Loucy (cell line): ENCODE data around the gene TBX6.

Experiments used
- H2AFZ ChIP-seq: fragments of 200-600 bp; sonication (generic); 2 replicates; pipeline ENCODE4 v1.6.0; 2016; ENCODE audit warnings: antibody characterized with exemption, mild to moderate bottlenecking, low read length, moderate library complexity
- H3F3A ChIP-seq: fragments of 200-600 bp; 2 replicates; pipeline ENCODE4 v1.6.0; 2016; ENCODE audit warnings: antibody characterized with exemption, low read depth, mild to moderate bottlenecking
- H3K27me3 ChIP-seq: fragments of 200-600 bp; sonication (generic); 2 replicates; pipeline ENCODE4 v1.6.1; 2014; ENCODE audit warnings: low read length, mild to moderate bottlenecking; ENCODE audit not compliant: insufficient read depth, poor library complexity, severe bottlenecking
- H3K36me3 ChIP-seq: fragments of 200-600 bp; sonication (generic); 2 replicates; pipeline ENCODE4 v1.6.1; 2016; ENCODE audit warnings: low read length; ENCODE audit not compliant: insufficient read depth
- H3K4me1 ChIP-seq: fragments of 200-600 bp; sonication (generic); 2 replicates; pipeline ENCODE4 v1.5.1; 2014; ENCODE audit warnings: low read length, mild to moderate bottlenecking; ENCODE audit not compliant: insufficient read depth, poor library complexity, severe bottlenecking
- H3K4me2 ChIP-seq: fragments of 200-600 bp; sonication (generic); 2 replicates; pipeline ENCODE4 v1.6.0; 2014; ENCODE audit warnings: antibody characterized with exemption, low read length, low read depth, mild to moderate bottlenecking; ENCODE audit not compliant: poor library complexity, severe bottlenecking
- H3K4me3 ChIP-seq: fragments of 200-600 bp; sonication (generic); 2 replicates; pipeline ENCODE4 v1.5.1; 2014; ENCODE audit warnings: low read length, mild to moderate bottlenecking, mixed read lengths; ENCODE audit not compliant: poor library complexity, severe bottlenecking
- H3K79me2 ChIP-seq: fragments of 200-600 bp; sonication (generic); 2 replicates; pipeline ENCODE4 v1.6.1; 2014; ENCODE audit warnings: low read length; ENCODE audit not compliant: insufficient read depth
- H3K9ac ChIP-seq: fragments of 200-600 bp; sonication (generic); 2 replicates; pipeline ENCODE4 v1.6.0; 2014; ENCODE audit warnings: mild to moderate bottlenecking, low read depth, low read length, moderate library complexity; ENCODE audit not compliant: poor library complexity, severe bottlenecking
- H3K9me2 ChIP-seq: fragments of 200-600 bp; sonication (generic); replicated peaks from 2 replicates; pipeline ENCODE4 v1.6.1; 2016; ENCODE audit warnings: low read depth, low read length, mixed read lengths
- H3K9me3 ChIP-seq: fragments of 200-600 bp; sonication (generic); 2 replicates; pipeline ENCODE4 v1.6.1; 2014; ENCODE audit warnings: mild to moderate bottlenecking, antibody characterized with exemption, low read length, low read depth; ENCODE audit not compliant: insufficient read depth
- H4K20me1 ChIP-seq: fragments of 200-600 bp; sonication (generic); 2 replicates; pipeline ENCODE4 v1.6.0; 2014; ENCODE audit warnings: antibody characterized with exemption, low read length, mild to moderate bottlenecking; ENCODE audit not compliant: insufficient read depth, poor library complexity, severe bottlenecking
- EZH2phosphoT487 ChIP-seq: fragments of 200-600 bp; IDR thresholded peaks from 2 replicates; pipeline ENCODE4 v1.6.1; 2018; ENCODE audit warnings: antibody characterized with exemption, mild to moderate bottlenecking, moderate library complexity, borderline replicate concordance
- TF ChIP-seq, protein P1 (sequence below): fragments of 200-600 bp; sonication (generic); conservative IDR thresholded peaks from 2 replicates; pipeline ENCODE4 v1.5.1; 2014; ENCODE audit warnings: mild to moderate bottlenecking, antibody characterized with exemption, low read length

The TBX6 gene

DNA sequence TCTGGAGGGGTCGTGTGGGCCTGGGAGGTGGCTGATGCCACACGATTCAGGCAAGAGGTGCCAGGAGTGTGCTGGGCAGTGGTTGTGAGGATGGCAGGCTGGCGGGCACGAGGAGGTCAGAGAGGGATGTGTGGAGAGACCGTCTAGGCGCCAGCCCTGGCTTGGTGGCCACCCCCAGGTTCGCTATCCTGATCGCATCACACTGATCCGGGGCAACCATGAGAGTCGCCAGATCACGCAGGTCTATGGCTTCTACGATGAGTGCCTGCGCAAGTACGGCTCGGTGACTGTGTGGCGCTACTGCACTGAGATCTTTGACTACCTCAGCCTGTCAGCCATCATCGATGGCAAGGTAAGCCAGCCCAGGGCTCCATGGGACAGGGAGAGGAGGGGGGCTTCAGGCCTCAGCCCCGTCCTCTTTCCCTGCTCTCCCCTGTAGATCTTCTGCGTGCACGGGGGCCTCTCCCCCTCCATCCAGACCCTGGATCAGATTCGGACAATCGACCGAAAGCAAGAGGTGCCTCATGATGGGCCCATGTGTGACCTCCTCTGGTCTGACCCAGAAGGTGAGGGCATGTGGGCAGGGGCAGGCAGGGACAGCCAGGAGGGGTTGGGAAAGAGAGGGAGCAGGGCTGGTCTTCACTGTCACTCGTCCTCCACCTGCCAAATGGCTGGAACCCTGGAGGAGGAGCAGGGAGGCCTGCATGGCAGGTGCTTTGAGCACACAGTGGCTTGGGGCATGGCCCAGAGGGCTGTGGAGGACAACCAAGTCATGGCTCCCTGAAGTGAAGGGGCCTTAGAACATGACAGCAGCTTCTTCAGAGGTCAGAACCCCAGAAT, 8.3 kb downstream of the TBX6 start:
- H3K9me3 ChIP-seq, result no peaks in the 10 kb centered on the region
- H3K27me3 ChIP-seq, result no peaks in the 10 kb centered on the region
- TF ChIP-seq, protein P1, sequence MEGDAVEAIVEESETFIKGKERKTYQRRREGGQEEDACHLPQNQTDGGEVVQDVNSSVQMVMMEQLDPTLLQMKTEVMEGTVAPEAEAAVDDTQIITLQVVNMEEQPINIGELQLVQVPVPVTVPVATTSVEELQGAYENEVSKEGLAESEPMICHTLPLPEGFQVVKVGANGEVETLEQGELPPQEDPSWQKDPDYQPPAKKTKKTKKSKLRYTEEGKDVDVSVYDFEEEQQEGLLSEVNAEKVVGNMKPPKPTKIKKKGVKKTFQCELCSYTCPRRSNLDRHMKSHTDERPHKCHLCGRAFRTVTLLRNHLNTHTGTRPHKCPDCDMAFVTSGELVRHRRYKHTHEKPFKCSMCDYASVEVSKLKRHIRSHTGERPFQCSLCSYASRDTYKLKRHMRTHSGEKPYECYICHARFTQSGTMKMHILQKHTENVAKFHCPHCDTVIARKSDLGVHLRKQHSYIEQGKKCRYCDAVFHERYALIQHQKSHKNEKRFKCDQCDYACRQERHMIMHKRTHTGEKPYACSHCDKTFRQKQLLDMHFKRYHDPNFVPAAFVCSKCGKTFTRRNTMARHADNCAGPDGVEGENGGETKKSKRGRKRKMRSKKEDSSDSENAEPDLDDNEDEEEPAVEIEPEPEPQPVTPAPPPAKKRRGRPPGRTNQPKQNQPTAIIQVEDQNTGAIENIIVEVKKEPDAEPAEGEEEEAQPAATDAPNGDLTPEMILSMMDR, result no peak
- TF ChIP-seq EZH2phosphoT487, result no peak

DNA sequence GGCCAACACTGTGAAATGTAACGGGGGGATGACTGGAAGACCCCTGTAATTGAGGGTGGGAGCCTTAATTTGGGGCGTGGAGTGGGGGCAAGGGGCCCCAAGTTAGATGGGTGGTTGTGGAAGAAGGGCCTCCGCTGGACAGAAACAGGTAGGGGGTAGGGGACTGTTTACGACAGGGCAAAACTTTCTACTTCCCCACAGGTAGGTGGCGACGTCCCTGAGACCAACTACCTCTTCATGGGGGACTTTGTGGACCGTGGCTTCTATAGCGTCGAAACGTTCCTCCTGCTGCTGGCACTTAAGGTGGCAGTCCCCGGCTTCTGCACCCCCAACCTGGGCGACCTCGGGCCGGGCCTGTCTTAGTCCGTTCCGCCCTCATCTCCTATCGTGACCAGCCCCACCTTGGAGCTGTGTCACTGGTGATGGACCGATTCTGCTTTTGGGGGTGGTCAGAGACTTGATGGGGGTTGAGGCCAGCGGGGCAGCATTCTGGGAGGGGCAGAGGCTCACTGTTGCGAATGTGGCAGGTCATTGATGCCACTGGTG, 9.1 kb downstream of the TBX6 start:
- Histone ChIP-seq H3K79me2 (peaks cover 41% of the 10 kb centered on the region), H3K9me2 (no peaks in the 10 kb centered on the region), H3K36me3 (peaks cover 53% of the 10 kb centered on the region; the same call in 1 of the 2 replicates), H3K27me3 (no peaks in the 10 kb centered on the region), H3K4me3 (no peak overlapping the region), H4K20me1 (peaks cover 10% of the 10 kb centered on the region), H3K4me2 (no peak overlapping the region), H3K9me3 (no peaks in the 10 kb centered on the region), H3K4me1 (peaks cover 8% of the 10 kb centered on the region), H3F3A (no peaks in the 10 kb centered on the region), H2AFZ (no peak overlapping the region), H3K9ac (no peak overlapping the region)
- TF ChIP-seq, protein P1, result peak; percentile 43
- no peak for TF ChIP-seq EZH2phosphoT487

More for the DNA sequence above, 8.3 kb downstream of the TBX6 start:
- H3K79me2 ChIP-seq, result peaks cover 33% of the 10 kb centered on the region
- H3K4me1 ChIP-seq, result peaks cover under 1% of the 10 kb centered on the region
- H3K4me3 ChIP-seq, result no peak overlapping the region
- H3K4me2 ChIP-seq, result no peak overlapping the region
- peaks cover 53% of the 10 kb centered on the region; the same call in 1 of the 2 replicates for H3K36me3 ChIP-seq
- no peaks in the 10 kb centered on the region for H3K9me2 ChIP-seq
- no peak overlapping the region for H2AFZ ChIP-seq
- H3K9ac ChIP-seq, result no peak overlapping the region
- peaks cover 2% of the 10 kb centered on the region for H4K20me1 ChIP-seq
- H3F3A ChIP-seq, result peaks cover 3% of the 10 kb centered on the region; the same call in 1 of the 2 replicates

DNA sequence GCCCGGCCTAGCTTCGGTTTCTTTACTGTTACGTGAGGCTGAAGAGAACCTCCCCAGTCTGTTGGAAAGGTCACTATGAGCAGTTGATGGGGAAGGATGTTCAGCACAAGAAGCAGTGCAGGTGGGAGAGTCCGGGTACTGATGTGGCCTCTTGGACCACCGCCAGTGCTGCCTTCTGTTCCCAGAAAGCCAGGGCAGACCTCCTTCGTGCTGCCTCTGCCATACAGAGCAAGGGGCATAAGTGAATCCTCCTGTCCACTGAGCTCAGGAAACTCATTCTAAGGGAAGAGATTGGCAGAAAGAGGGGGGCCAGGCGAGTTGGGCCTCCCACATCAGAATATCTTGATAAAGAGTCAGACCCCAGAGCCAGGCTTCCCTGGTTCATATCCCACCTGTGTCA, 12.2 kb downstream of the TBX6 start:
- TF ChIP-seq, protein P1, result no peak
- no peak for TF ChIP-seq EZH2phosphoT487

More for the DNA sequence above, 12.2 kb downstream of the TBX6 start:
- peaks cover 28% of the 10 kb centered on the region for H4K20me1 ChIP-seq
- H3K27me3 ChIP-seq, result peaks cover 5% of the 10 kb centered on the region
- H3K9me2 ChIP-seq, result no peaks in the 10 kb centered on the region
- H3F3A ChIP-seq, result peaks cover 6% of the 10 kb centered on the region; the same call in 1 of the 2 replicates
- H2AFZ ChIP-seq, result no peak overlapping the region
- peaks cover 41% of the 10 kb centered on the region; the same call in 1 of the 2 replicates for H3K36me3 ChIP-seq
- H3K4me3 ChIP-seq, result no peak overlapping the region
- no peaks in the 10 kb centered on the region for H3K9me3 ChIP-seq
- peaks cover 28% of the 10 kb centered on the region for H3K4me1 ChIP-seq
- peak overlapping the region; percentile 97 for H3K4me2 ChIP-seq
- H3K79me2 ChIP-seq, result peaks cover 71% of the 10 kb centered on the region
- no peak overlapping the region for H3K9ac ChIP-seq
